Measurements from ENCODE around the gene ARL8B. TPM values are rescaled to one million over a fixed set of nuclear protein-coding genes. Genes with fewer than 3 reads are reported as not detected.

The ARL8B gene
- total RNA-seq, 1 experiment from 2014 or later = 51.8 TPM

DNA sequence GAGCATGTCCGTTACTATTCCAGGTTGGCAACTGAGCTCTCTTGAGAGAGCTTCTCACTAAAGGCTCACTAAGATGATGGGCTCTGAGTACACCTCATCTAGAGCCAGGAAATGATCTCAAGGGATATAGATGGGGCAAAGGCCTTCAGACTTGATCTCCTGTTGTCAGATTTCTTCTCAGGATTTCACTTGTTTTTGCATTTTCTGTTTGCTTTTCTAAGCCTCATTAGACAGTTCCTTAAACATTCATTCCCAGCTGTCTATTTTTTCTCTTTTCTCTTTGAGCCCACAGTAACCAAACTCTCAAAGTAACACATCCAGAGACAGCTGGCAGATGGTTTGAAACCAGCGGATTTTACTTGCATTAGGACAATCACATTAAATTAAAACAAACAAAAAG, 28.4 kb upstream of the ARL8B start:
- ATAC-seq (no peak), DNase-seq (ENCODE audit: low read depth, low spot score) (no peak)
- H3K9me3 ChIP-seq (ENCODE audit: control insufficient read depth, insufficient read depth, low read depth, low read length) = no peaks in the 10 kb centered on the region
- no peaks in the 10 kb centered on the region for H3K4me1 ChIP-seq (ENCODE audit: control insufficient read depth, insufficient read depth, low read length)
- TF ChIP-seq POLR2AphosphoS5 (IDR thresholded peaks at IDR 0.05; ENCODE audit: low read depth, low read length) (no peak), SIN3A (IDR thresholded peaks at IDR 0.05; ENCODE audit: borderline replicate concordance, insufficient read depth, low read depth, low read length) (no peak), CTCF (IDR thresholded peaks at IDR 0.05) (no peak), REST (IDR thresholded peaks at IDR 0.05; ENCODE audit: insufficient read depth in 1 of 2, low read depth in 2 of 2, low read length in 1 of 2) (no peak), TCF7L2 (IDR thresholded peaks at IDR 0.05; ENCODE audit: low read depth, low read length) (no peak)
- in situ Hi-C loops (cut with HindIII; ENCODE audit: low pct_unique_long_range_greater_than_20kb, low sequenced_read_pairs) (no loop called here), intact Hi-C loops (cut with micrococcal nuclease; ENCODE audit: unreplicated experiment) (no loop called here)
- H3K27me3 ChIP-seq (ENCODE audit: control insufficient read depth, insufficient read depth, low read length) = no peaks in the 10 kb centered on the region
- CTCF ChIA-PET = no interaction called here
- no peak overlapping the region for H3K4me3 ChIP-seq (ENCODE audit: low read depth in 2 of 2, low read length in 2 of 2)
- H3K36me3 ChIP-seq (ENCODE audit: control insufficient read depth, insufficient read depth, low read length) = no peaks in the 10 kb centered on the region
- BruUV-seq (replicated peaks) = no TSS peak
- no peak overlapping the region for H3K27ac ChIP-seq (ENCODE audit: low read length)
- POLR2A ChIA-PET = no interaction called here

DNA sequence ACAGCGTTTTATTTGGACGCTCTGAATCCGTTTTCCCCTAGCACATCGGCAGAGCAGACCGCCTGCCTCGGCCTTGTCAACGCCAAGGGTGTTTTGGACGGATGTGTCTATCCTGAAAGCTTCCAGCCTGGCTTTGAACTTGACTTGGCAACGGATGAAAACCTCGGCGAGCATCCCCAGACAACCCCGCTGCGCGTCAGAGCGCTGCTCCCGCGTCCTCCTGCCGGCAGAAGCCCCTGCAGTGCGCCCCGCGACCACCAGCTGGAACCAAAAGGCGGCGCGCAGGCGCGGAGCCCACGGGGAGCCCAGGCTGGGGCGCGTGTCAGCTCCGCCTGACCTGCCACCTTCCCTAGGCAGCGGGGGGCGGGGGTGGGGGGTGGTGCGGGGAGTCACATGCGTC, 26.2 kb upstream of the ARL8B start:
- Histone ChIP-seq H3K27me3 (ENCODE audit: control insufficient read depth, insufficient read depth, low read length) (no peaks in the 10 kb centered on the region), H3K27ac (ENCODE audit: low read length) (no peak overlapping the region), H3K4me3 (ENCODE audit: low read depth in 2 of 2, low read length in 2 of 2) (no peak overlapping the region), H3K4me1 (ENCODE audit: control insufficient read depth, insufficient read depth, low read length) (no peaks in the 10 kb centered on the region), H3K9me3 (ENCODE audit: control insufficient read depth, insufficient read depth, low read depth, low read length) (no peaks in the 10 kb centered on the region), H3K36me3 (ENCODE audit: control insufficient read depth, insufficient read depth, low read length) (no peaks in the 10 kb centered on the region)
- no peak for TF ChIP-seq REST (IDR thresholded peaks at IDR 0.05; ENCODE audit: insufficient read depth in 1 of 2, low read depth in 2 of 2, low read length in 1 of 2)
- TF ChIP-seq POLR2AphosphoS5 (IDR thresholded peaks at IDR 0.05; ENCODE audit: low read depth, low read length) = no peak
- TF ChIP-seq SIN3A (IDR thresholded peaks at IDR 0.05; ENCODE audit: borderline replicate concordance, insufficient read depth, low read depth, low read length) = no peak
- no peak for TF ChIP-seq CTCF (IDR thresholded peaks at IDR 0.05)
- TF ChIP-seq TCF7L2 (IDR thresholded peaks at IDR 0.05; ENCODE audit: low read depth, low read length) = no peak
- in situ Hi-C loops (cut with HindIII; ENCODE audit: low pct_unique_long_range_greater_than_20kb, low sequenced_read_pairs) (no loop called here), intact Hi-C loops (cut with micrococcal nuclease; ENCODE audit: unreplicated experiment) (no loop called here)
- DNase-seq (ENCODE audit: low read depth, low spot score) (no peak), ATAC-seq (no peak)
- ChIA-PET POLR2A (no interaction called here), CTCF (no interaction called here)
- BruUV-seq (replicated peaks) = no TSS peak
